K562 (cell line): ENCODE measurements around the gene ANTKMT. TPM values are rescaled to one million over a fixed set of nuclear protein-coding genes. Genes with fewer than 3 reads are reported as not detected.

ENCODE experiments used
- ATAC-seq: fragments of 200-7000 bp; cut with Tn5 transposase; 3 replicates; pipeline ENCODE4 v1.9.1; 2020; ENCODE audit warnings: moderate library complexity
- BruUV-seq: library from RNA; stranded (reverse); fragments of 400-500 nt; replicated peaks from 2 replicates; lab custom pipeline; 2021; lab: Mats Ljungman, UMichigan
- CTCF ChIA-PET: fragments of 300-600 bp; formaldehyde crosslinking; extraction: SDS; loops from one replicate; lab custom pipeline; 2021; ENCODE audit warnings: low intra/inter-chr PET ratio; lab: Yijun Ruan, JAX
- POLR2A ChIA-PET: fragments of 300-600, 350-650 bp; sonication (Branson Sonifier 250); formaldehyde crosslinking; extraction: SDS; loops from one replicate; lab custom pipeline; 2021; ENCODE audit warnings: antibody characterized with exemption, inconsistent platforms; lab: Yijun Ruan, JAX
- DNase-seq, 4 experiments: peaks; one replicate each; pipeline versions ENCODE4 v3.0.0 to v3.0.0-alpha.2; 2011 to 2018; ENCODE audit warnings: low spot score in 3 of 4, mixed read lengths in 3 of 4; ENCODE audit errors: extremely low read depth in 1 of 4
- FAIRE-seq: peaks from 2 replicates; lab custom pipeline; 2011; peaks lifted over from hg19 to GRCh38; lab: Jason Lieb, UNC
- H2AFZ ChIP-seq: 2 replicates; pipeline ENCODE4 v1.6.0; 2011; ENCODE audit warnings: low read depth, low read length, control low read depth, inconsistent platforms
- H3K27ac ChIP-seq: fragments of 200-600 bp; 3 replicates; pipeline ENCODE4 v1.8.0; 2011; ENCODE audit warnings: low read depth, mild to moderate bottlenecking, control low read depth, inconsistent platforms, low read length, moderate library complexity, mixed read lengths; ENCODE audit errors: extremely low read depth
- H3K27me3 ChIP-seq, 2 experiments: fragments of 300-600 bp in 1 of 2; 2 replicates in 1 of 2; 3 replicates in 1 of 2; pipeline versions ENCODE4 v1.6.0 to v1.8.0; 2011; ENCODE audit warnings: inconsistent platforms in 2 of 2, low read length in 2 of 2, mild to moderate bottlenecking in 1 of 2, mixed read lengths in 1 of 2, moderate library complexity in 1 of 2; ENCODE audit not compliant: control insufficient read depth in 2 of 2, insufficient read depth in 2 of 2
- H3K36me3 ChIP-seq: fragments of 300-600 bp; 3 replicates; pipeline ENCODE4 v1.8.0; 2011; ENCODE audit warnings: mild to moderate bottlenecking, low read length, inconsistent platforms; ENCODE audit not compliant: control insufficient read depth, insufficient read depth
- H3K4me1 ChIP-seq, 2 experiments: fragments of 200-600 bp in 1 of 2; replicated peaks in 1 of 2; 2 replicates in 1 of 2; 3 replicates in 1 of 2; pipeline versions ENCODE4 v1.5.1 to v1.8.0; 2011; ENCODE audit warnings: inconsistent platforms in 2 of 2, low read length in 2 of 2, mild to moderate bottlenecking in 1 of 2, mixed read lengths in 1 of 2, moderate library complexity in 1 of 2; ENCODE audit not compliant: control insufficient read depth in 2 of 2, insufficient read depth in 2 of 2
- H3K4me2 ChIP-seq: 2 replicates; pipeline ENCODE4 v1.6.1; 2011; ENCODE audit warnings: low read length, control low read depth, inconsistent platforms, mixed read lengths; ENCODE audit not compliant: insufficient read depth
- H3K4me3 ChIP-seq: fragments of 200-600 bp; sonication (generic), shearing (Covaris generic); 2 replicates; pipeline ENCODE4 v1.5.1; 2016; ENCODE audit warnings: control low read depth, inconsistent platforms
- H3K79me2 ChIP-seq: fragments of 200-600 bp; 3 replicates; pipeline ENCODE4 v1.8.0; 2011; ENCODE audit warnings: low read length, inconsistent platforms; ENCODE audit not compliant: control insufficient read depth, insufficient read depth
- H3K9ac ChIP-seq, 2 experiments: 2 replicates each; pipeline versions ENCODE4 v1.6.0 to v1.6.1; 2011; ENCODE audit warnings: low read depth in 2 of 2, low read length in 2 of 2, control low read depth in 1 of 2, inconsistent platforms in 1 of 2, mild to moderate bottlenecking in 1 of 2, mixed read lengths in 1 of 2; ENCODE audit not compliant: insufficient read depth in 1 of 2
- H3K9me1 ChIP-seq: one replicate; pipeline ENCODE4 v1.6.0; 2011; ENCODE audit warnings: inconsistent platforms, mild to moderate bottlenecking, low read length, moderate library complexity; ENCODE audit not compliant: control insufficient read depth, insufficient read depth
- H3K9me3 ChIP-seq: replicated peaks from 2 replicates; pipeline ENCODE4 v1.5.1; 2011; ENCODE audit warnings: low read depth, low read length, inconsistent platforms; ENCODE audit not compliant: control insufficient read depth, insufficient read depth
- H4K20me1 ChIP-seq: replicated peaks from 2 replicates; pipeline ENCODE4 v1.6.1; 2011; ENCODE audit warnings: low read length, inconsistent platforms, mixed read lengths; ENCODE audit not compliant: control insufficient read depth, insufficient read depth
- CLOCK ChIP-seq: fragments of 250-450 bp; sonication (Bioruptor Pico); IDR thresholded peaks from 2 replicates; pipeline ENCODE4 v1.4.0; 2020; ENCODE audit warnings: mild to moderate bottlenecking, moderate library complexity, borderline replicate concordance
- NR2C1 ChIP-seq, 2 experiments: fragments of 450-650 bp; IDR thresholded peaks; 2 replicates each; pipeline ENCODE4 v1.6.1; 2017; ENCODE audit warnings: mild to moderate bottlenecking in 2 of 2, antibody characterized with exemption in 1 of 2, inconsistent platforms in 1 of 2, missing compliant biosample characterization in 1 of 2, missing genetic modification characterization in 1 of 2
- POLR2AphosphoS2 ChIP-seq: IDR thresholded peaks from 2 replicates; pipeline ENCODE4 v1.6.1; 2012; ENCODE audit warnings: low read length, improper control_type of control experiment
- PTTG1 ChIP-seq: fragments of 450-650 bp; IDR thresholded peaks from 2 replicates; pipeline ENCODE4 v1.6.1; 2016; ENCODE audit warnings: low read depth, mild to moderate bottlenecking, missing genetic modification characterization, missing compliant biosample characterization
- TEAD1 ChIP-seq, 2 experiments: fragments of 450-650 bp in 1 of 2; sonication (generic) in 1 of 2; formaldehyde crosslinking; IDR thresholded peaks; 2 replicates each; pipeline versions ENCODE4 v1.4.0 to v1.8.0; 2020 to 2022; ENCODE audit warnings: mild to moderate bottlenecking in 2 of 2, missing genetic modification reagents in 1 of 2
- TEAD4 ChIP-seq, 2 experiments: sonication (generic) in 1 of 2; formaldehyde crosslinking in 1 of 2; IDR thresholded peaks; 2 replicates each; pipeline versions ENCODE4 v1.6.1 to v1.8.0; 2012 to 2022; ENCODE audit warnings: borderline replicate concordance in 1 of 2, inconsistent platforms in 1 of 2, low read length in 1 of 2, mild to moderate bottlenecking in 1 of 2, missing genetic modification reagents in 1 of 2
- WGBS: fragments of 100-300 bp; shearing (Covaris generic); methylation state at CpG from one replicate; pipeline ENCODE4 v1.1.6; 2016; ENCODE audit warnings: low coverage, mixed read lengths; ENCODE audit not compliant: insufficient coverage; ENCODE audit errors: missing lambda C conversion rate; 5-methylcytosine and 5-hydroxymethylcytosine counted together
- in situ Hi-C: fragments of 300-500 bp; cut with MboI; formaldehyde crosslinking; loops from 4 replicates; pipeline ENCODE4 v1.15.0; 2018; ENCODE audit warnings: inconsistent platforms, mixed read lengths
- intact Hi-C: fragments of 100-400 bp; cut with micrococcal nuclease; formaldehyde crosslinking; loops from 2 replicates; pipeline ENCODE4 v1.14.2; 2022
- polyA plus RNA-seq, 8 experiments: library from polyadenylated mRNA; depleted of rRNA in 4 of 8; stranded (reverse) in 5 of 8; unstranded in 3 of 8; fragments of >200 nt; fragmentation: Nextera tagmentation in 2 of 8; fragmentation: Illumina TruSeq in 1 of 8; extraction: Ambion mirVana in 2 of 8; extraction: Trizol in 1 of 8; gene quantifications; 2 replicates each; pipeline versions ENCODE4 v1.2.1 to v1.2.3, GENCODE V29; 2011 to 2014; ENCODE audit warnings: inconsistent platforms in 1 of 8, missing spikeins in 1 of 8
- total RNA-seq, 7 experiments: library from RNA; depleted of rRNA in 6 of 7; stranded (reverse); fragments of >200 nt in 6 of 7; fragmentation: Illumina TruSeq in 2 of 7; extraction: Trizol in 2 of 7; gene quantifications; 2 replicates each; pipeline versions ENCODE4 v1.2.1 to v1.2.3, GENCODE V29; 2011 to 2021; ENCODE audit warnings: low replicate concordance in 1 of 7

The ANTKMT gene
- total and polyA plus RNA-seq, 9 of the 15 experiments (the other 6 are each of a cell fraction or from before 2014, with no cell fraction given): 0.58 to 217 (median 19.1) TPM

GRCh38 chr16:695355-696089 is 25.4 kb upstream of the ANTKMT start:
- CTCF ChIA-PET: interaction anchor here (1.0 kb wide), 1 partner anchor 89 kb away, joined by 4 read pairs; no protein-coding TSS in a partner anchor
- peak overlapping the region; percentile 41 for H3K4me3 ChIP-seq
- ATAC-seq: peak; percentile 86
- TF ChIP-seq TEAD1 (CRISPR knock-in tag; IDR thresholded peaks at IDR 0.05): peak in 1 of 2 experiments; percentile 91; a peak in 2 of 4 replicates
- TF ChIP-seq PTTG1 (tag): no peak
- TF ChIP-seq NR2C1 (IDR thresholded peaks at IDR 0.05): no peak
- peak; percentile 31; the same call in 1 of the 2 replicates for TF ChIP-seq NR2C1 (tag; IDR thresholded peaks at IDR 0.05)
- TF ChIP-seq TEAD4 (IDR thresholded peaks at IDR 0.05; ENCODE audit: low read length): no peak; the same call in 1 of the 2 replicates
- peak; percentile 97 for TF ChIP-seq TEAD4 (CRISPR knock-in tag; IDR thresholded peaks at IDR 0.05; ENCODE audit: borderline replicate concordance)
- no peak for TF ChIP-seq CLOCK (CRISPR knock-in tag)
- no peak for TF ChIP-seq POLR2AphosphoS2

More at GRCh38 chr16:695355-696089, 25.4 kb upstream of the ANTKMT start:
- in situ Hi-C loops (no loop called here), intact Hi-C loops (no loop called here)
- no peaks in the 10 kb centered on the region for H3K36me3 ChIP-seq
- no TSS peak for BruUV-seq
- POLR2A ChIA-PET: interaction anchor here (0.6 to 1.6 kb wide), 10 partner anchors 9 to 295 kb away, joined by 3 to 9 read pairs (median 4); partner anchors contain the start of genes GNG13 and METRN
- H3K9me1 ChIP-seq: no peaks in the 10 kb centered on the region
- H3K4me2 ChIP-seq: peak overlapping the region; percentile 98
- peaks cover 7 to 61% of the 10 kb centered on the region in 2 experiments for H3K4me1 ChIP-seq
- H3K9ac ChIP-seq: peak overlapping the region in 1 of 2 experiments; percentile 90; a peak in 2 of 4 replicates
- peak overlapping the region; percentile 51; the same call in 1 of the 3 replicates for H3K27ac ChIP-seq
- H3K27me3 ChIP-seq: peaks cover 7 to 22% of the 10 kb centered on the region in 2 experiments; a peak in 4 of 5 replicates
- peak overlapping the region; percentile 99 for H2AFZ ChIP-seq
- 1% methylated on average over 53 of the region's 71 CpGs for WGBS
- FAIRE-seq: peak; percentile 26
- no peaks in the 10 kb centered on the region for H3K79me2 ChIP-seq
- peaks cover 7% of the 10 kb centered on the region for H4K20me1 ChIP-seq
- DNase-seq: peak; percentile 63 to 88 (median 71)
- no peaks in the 10 kb centered on the region for H3K9me3 ChIP-seq
